ENCODE results near the gene PITX2.

GRCh38 chr4:110617646-110618580 is 5.0 kb downstream of the PITX2 start:
- no peak for TF ChIP-seq CTCF (IDR thresholded peaks at IDR 0.05; ENCODE audit: control extremely low read depth in 1 of 3, insufficient read depth in 1 of 3, low read depth in 1 of 3, low read length in 3 of 3)
- TF ChIP-seq PHF8 (conservative IDR thresholded peaks at IDR 0.05; ENCODE audit: low read depth, low read length): no peak
- no peak for TF ChIP-seq POLR2A (IDR thresholded peaks at IDR 0.05; ENCODE audit: control extremely low read depth in 1 of 2, low read depth in 2 of 2, low read length in 2 of 2)
- no peak for TF ChIP-seq ATF2 (IDR thresholded peaks at IDR 0.05; ENCODE audit: low read length)
- TF ChIP-seq CEBPB (IDR thresholded peaks at IDR 0.05; ENCODE audit: low read depth, low read length): no peak
